ENCODE data around the gene INPP5D.

Gene INPP5D

GRCh38 chr2:233236820-233237589 is 176.9 kb downstream of the INPP5D start:
- no peaks in the 10 kb centered on the region for H4K20me1 ChIP-seq (ENCODE audit: insufficient read depth, low read length)
- H2AFZ ChIP-seq (ENCODE audit: low read depth, low read length) = no peak overlapping the region
- ATAC-seq (ENCODE audit: insufficient read depth, low read depth) (no peak), DNase-seq (no peak)
- H3K4me1 ChIP-seq (ENCODE audit: insufficient read depth, low read length) = no peaks in the 10 kb centered on the region
- H3K27me3 ChIP-seq (ENCODE audit: insufficient read depth, low read length, poor library complexity) = no peaks in the 10 kb centered on the region
- no peak overlapping the region for H3K4me2 ChIP-seq (ENCODE audit: insufficient read depth, low read length)
- H3K9ac ChIP-seq (ENCODE audit: low read depth, low read length) = no peak overlapping the region
- no peaks in the 10 kb centered on the region for H3K36me3 ChIP-seq (ENCODE audit: insufficient read depth, low read length)
- no peaks in the 10 kb centered on the region for H3K9me3 ChIP-seq (ENCODE audit: insufficient read depth, low read length, severe bottlenecking)
- no peaks in the 10 kb centered on the region for H3K79me2 ChIP-seq (ENCODE audit: insufficient read depth, low read length)
- TF ChIP-seq CTCF (IDR thresholded peaks at IDR 0.05; ENCODE audit: borderline replicate concordance, extremely low read depth, low read length, poor library complexity, severe bottlenecking) (no peak), EZH2 (IDR thresholded peaks at IDR 0.05; ENCODE audit: borderline replicate concordance, low read depth, low read length, severe bottlenecking) (no peak)
- H3K4me3 ChIP-seq (ENCODE audit: low read depth in 1 of 2, low read length in 2 of 2) = no peak overlapping the region
- H3K27ac ChIP-seq (ENCODE audit: low read length) = no peak overlapping the region

- Histone ChIP-seq H3K36me3 (ENCODE audit: insufficient read depth, low read length) (no peaks in the 10 kb centered on the region), H3K9ac (ENCODE audit: low read depth, low read length) (no peak overlapping the region), H3K4me3 (ENCODE audit: low read depth in 1 of 2, low read length in 2 of 2) (no peak overlapping the region), H4K20me1 (ENCODE audit: insufficient read depth, low read length) (no peaks in the 10 kb centered on the region), H3K4me2 (ENCODE audit: insufficient read depth, low read length) (no peak overlapping the region), H3K79me2 (ENCODE audit: insufficient read depth, low read length) (no peaks in the 10 kb centered on the region), H3K9me3 (ENCODE audit: insufficient read depth, low read length, severe bottlenecking) (no peaks in the 10 kb centered on the region), H3K27me3 (ENCODE audit: insufficient read depth, low read length, poor library complexity) (no peaks in the 10 kb centered on the region), H2AFZ (ENCODE audit: low read depth, low read length) (no peak overlapping the region), H3K4me1 (ENCODE audit: insufficient read depth, low read length) (no peaks in the 10 kb centered on the region), H3K27ac (ENCODE audit: low read length) (no peak overlapping the region)
- TF ChIP-seq EZH2 (IDR thresholded peaks at IDR 0.05; ENCODE audit: borderline replicate concordance, low read depth, low read length, severe bottlenecking) (no peak), CTCF (IDR thresholded peaks at IDR 0.05; ENCODE audit: borderline replicate concordance, extremely low read depth, low read length, poor library complexity, severe bottlenecking) (no peak)
- DNase-seq (no peak), ATAC-seq (ENCODE audit: insufficient read depth, low read depth) (peak; percentile 48; the same call in 2 of the 3 replicates)
Observed at GRCh38 chr2:233240897-233241296, 180.8 kb downstream of the INPP5D start.

GRCh38 chr2:233241803-233242202 is 181.7 kb downstream of the INPP5D start:
- no peaks in the 10 kb centered on the region for H3K79me2 ChIP-seq (ENCODE audit: insufficient read depth, low read length)
- H3K4me3 ChIP-seq (ENCODE audit: low read depth in 1 of 2, low read length in 2 of 2) = no peak overlapping the region
- H3K27me3 ChIP-seq (ENCODE audit: insufficient read depth, low read length, poor library complexity) = no peaks in the 10 kb centered on the region
- no peak overlapping the region for H3K9ac ChIP-seq (ENCODE audit: low read depth, low read length)
- ATAC-seq (ENCODE audit: insufficient read depth, low read depth) = no peak
- H3K4me1 ChIP-seq (ENCODE audit: insufficient read depth, low read length) = no peaks in the 10 kb centered on the region
- TF ChIP-seq EZH2 (IDR thresholded peaks at IDR 0.05; ENCODE audit: borderline replicate concordance, low read depth, low read length, severe bottlenecking) = no peak
- TF ChIP-seq CTCF (IDR thresholded peaks at IDR 0.05; ENCODE audit: borderline replicate concordance, extremely low read depth, low read length, poor library complexity, severe bottlenecking) = no peak
- no peaks in the 10 kb centered on the region for H3K9me3 ChIP-seq (ENCODE audit: insufficient read depth, low read length, severe bottlenecking)
- H4K20me1 ChIP-seq (ENCODE audit: insufficient read depth, low read length) = no peaks in the 10 kb centered on the region
- no peak overlapping the region for H3K27ac ChIP-seq (ENCODE audit: low read length)
- H2AFZ ChIP-seq (ENCODE audit: low read depth, low read length) = no peak overlapping the region
- DNase-seq = no peak
- no peaks in the 10 kb centered on the region for H3K36me3 ChIP-seq (ENCODE audit: insufficient read depth, low read length)
- H3K4me2 ChIP-seq (ENCODE audit: insufficient read depth, low read length) = no peak overlapping the region
